NCI-H345 treated with DMSO at 0.1 percent for 48 hours (cell line): ENCODE measurements around the gene PACS1.

Experiments used
- DNase-seq: peaks from one replicate; lab custom pipeline; 2025; ENCODE audit not compliant: unreplicated experiment; lab: John Stamatoyannopoulos, UW

The PACS1 gene

DNA sequence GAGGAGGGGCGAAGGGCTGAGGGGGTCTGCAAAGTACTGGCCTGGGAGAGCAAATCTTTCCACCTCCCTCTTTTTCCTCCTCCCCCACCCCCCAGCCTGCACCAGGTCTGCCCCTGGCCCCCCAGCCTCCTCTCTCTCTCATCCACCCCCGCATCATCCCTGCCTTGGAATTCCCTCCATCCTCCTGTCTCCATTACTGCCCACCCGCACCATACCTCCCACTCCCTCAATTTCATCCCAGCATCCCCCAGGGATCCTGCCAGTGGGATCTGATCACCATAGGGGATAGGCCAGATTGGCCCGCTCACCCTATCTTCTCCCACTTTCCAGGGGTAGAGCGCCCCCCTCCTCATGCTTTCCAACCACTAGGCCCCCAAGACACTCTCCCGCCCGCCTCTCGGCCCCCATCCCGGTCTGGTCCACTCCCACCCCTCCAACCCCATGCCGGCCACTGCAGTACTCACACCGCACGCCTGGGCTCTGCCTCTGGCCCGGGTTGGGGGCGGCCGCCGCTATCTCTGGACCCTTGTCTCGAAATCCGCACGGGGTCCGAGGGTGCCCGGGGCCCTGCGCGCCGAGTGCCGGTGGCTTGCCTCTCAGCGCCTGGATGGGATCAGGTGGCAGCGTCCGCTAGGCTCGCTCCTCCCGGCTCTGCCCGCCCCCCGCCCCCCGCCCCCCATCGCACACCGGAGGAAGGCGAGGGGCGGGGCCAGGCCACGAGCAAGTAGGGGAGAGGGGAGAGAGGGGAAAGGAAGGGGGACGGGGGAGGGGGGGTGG is 21.3 kb upstream of the PACS1 start, which contains the start of gene GAL3ST3:
TSS of gene GAL3ST3 (minus strand) at position 615 of the 777 bp plus-strand sequence. CDS start 3,746 bp downstream, outside the sequence.
- no peak for DNase-seq

DNA sequence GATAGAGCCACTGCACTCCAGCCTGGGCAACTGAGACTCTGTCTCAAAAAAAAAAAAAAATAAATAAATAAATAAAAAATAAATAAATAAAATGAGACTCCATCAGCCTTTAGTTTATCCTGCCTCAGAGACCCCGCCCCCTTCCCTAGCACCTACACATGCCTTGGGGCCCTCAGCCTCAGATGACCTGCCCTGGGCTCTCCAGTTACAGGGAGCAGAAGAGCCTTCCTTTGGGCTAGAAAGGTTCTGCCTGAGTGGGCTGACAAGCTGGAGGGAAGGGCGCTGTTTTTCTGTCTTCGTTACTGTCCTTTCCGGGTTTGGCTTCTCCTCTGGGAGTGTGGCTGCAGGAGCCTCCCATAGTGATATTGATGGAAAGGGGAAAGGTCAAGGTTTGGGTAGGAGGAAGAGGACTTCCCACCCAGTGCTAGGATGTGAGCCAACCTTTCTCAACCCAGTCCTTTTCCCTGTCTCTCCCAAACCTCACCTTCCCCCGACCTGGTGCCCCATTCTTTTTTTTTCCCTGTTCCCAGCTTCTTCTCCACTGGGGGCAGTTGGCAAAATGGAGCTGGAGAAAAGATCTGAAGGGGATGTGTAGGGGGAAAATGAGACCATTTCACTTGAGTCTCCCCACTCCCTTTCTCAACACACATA is 19.4 kb upstream of the PACS1 start:
- no peak for DNase-seq

DNA sequence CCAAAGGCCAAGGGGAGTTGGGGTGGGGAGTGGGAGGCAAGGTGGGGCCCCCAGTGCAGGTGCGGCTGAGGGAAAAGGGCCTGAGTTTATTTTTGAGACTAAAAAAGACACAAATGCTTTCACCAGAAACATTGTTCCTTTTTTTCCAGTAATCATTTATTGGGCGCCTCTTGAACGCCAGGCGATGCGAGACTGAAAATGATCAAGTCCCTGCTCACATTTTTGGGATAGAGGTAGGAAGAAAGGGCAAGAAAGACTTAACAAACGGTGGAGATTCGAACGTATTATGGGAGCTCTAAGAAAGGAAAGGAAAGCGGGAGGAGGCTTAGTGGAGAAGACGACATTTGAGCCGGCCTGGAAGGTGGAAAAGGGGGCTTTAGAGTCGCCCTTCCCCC is 18.7 kb upstream of the PACS1 start:
- no peak for DNase-seq

DNA sequence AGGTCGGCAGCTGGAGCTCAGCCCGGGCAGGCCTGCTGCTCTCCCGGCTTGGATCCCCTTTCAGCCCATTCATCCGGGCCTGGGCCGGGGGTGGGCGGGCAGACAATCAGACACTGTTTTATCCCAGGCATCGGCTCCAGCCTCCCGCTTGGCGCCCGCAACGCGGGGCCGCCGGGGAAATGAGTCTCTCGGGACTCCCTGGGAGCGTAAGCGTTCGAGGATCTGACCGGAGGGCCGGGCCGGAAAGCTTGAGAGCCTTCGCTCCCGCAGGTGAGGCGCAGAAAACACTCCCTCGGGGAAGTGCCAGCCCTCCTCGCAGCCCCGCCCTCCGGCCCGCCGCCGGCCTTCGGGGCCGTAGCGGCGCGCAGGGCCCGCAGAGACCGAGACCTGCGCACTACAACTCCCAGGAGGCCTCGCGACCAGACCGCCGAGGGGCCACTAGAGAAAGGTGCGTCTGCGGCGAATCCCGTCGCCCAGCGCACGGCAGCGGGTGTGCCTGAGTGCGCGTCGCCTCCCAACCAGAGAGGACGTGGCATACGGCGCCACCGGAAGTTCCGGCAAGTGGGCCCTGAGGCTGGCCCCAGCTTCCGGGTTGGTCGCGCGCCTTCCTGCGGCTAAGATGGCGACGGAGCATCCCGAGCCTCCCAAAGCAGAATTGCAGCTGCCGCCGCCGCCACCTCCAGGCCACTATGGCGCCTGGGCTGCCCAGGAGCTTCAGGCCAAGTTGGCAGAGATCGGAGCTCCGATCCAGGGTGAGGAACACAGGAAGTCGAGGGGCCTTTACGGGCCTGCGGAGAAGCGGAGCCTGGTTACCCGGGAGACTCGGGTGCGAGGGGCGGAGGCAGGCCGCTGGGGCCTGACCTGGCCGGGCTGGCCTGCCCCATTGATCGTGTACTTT is 18.1 kb upstream of the PACS1 start, which contains the start of gene SF3B2:
TSS of gene SF3B2 (plus strand) at position 599 of the 898 bp plus-strand sequence. CDS start at position 620, 21 bp downstream.
- DNase-seq = peak; percentile 93

DNA sequence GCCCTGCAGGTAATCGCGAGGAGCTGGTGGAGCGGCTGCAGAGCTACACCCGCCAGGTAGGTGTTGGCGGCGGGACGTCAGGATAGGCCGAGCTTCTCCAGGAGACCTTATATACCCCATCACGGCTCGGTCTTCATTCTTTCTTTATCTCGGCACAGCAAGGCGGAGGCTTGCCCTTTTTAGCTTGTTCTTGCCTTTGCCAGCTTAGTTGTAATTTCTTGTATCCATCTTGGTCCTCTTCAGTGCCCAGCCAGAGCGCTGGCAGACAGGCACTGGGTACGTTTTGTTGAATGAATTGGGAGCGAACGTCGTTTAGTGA is 17.4 kb upstream of the PACS1 start:
- no peak for DNase-seq

DNA sequence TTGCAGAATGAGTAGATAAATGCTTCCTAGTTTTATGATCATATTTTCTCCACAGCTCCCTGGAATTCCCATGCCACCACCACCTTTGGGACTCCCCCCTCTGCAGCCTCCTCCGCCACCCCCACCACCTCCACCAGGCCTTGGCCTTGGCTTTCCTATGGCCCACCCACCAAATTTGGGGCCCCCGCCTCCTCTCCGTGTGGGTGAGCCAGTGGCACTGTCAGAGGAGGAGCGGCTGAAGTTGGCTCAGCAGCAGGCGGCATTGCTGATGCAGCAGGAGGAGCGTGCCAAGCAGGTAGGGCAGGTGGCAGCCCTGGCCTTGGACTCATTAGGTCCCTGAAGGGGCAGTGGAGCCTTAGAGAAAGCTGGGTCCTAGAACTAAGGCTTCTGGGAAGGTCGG is 15.1 kb upstream of the PACS1 start:
- DNase-seq = no peak

DNA sequence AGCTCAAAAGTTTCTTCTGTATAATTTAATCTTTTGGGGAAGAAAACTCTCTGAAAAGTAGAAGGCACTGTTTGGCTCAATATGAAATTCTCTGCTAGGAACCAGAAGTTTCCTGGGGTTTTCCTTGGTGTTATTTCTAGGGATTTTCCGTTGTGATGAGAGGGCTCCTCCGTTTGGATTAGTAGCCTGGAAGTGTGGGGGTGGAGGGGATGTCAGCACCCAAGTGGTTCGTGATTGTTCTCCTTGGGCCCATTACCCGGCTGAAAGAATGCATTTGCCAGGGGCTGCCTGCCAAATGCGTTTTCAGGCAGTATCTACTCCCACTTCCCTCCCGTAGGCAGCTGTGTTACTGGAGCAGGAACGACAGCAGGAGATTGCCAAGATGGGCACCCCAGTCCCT is 13.6 kb upstream of the PACS1 start:
- no peak for DNase-seq

DNA sequence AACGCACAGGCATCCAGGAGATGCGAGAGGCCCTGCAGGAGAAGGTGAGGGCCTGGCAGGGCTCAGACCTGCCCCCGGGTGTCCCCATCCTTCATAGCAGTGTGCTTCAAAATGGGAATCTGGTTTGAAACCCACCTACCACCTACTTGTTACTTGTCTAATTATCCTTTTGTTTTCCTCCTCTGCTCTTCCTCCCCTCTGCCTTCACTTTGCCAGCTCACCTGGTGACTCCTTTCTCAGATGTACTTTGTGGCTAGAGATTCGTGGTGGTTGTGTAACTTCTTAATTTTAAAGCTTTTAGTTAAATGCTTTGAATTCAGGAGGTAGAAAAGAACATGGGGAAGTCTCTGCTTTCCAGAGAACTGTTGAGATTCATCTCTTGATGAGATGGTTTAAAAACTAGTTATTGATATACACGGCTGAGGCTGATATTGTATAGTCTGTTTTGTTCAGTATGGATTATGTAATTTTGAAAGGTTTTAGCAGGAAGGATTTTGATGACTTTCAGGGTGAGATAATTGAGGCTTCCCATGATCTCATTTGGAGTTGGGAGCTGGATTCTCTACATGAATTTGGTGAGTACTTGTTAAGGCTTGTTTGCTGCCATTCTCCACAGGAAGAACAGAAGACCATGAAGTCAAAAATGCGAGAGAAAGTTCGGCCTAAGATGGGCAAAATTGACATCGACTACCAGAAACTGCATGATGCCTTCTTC is 9.9 kb upstream of the PACS1 start:
- no peak for DNase-seq

DNA sequence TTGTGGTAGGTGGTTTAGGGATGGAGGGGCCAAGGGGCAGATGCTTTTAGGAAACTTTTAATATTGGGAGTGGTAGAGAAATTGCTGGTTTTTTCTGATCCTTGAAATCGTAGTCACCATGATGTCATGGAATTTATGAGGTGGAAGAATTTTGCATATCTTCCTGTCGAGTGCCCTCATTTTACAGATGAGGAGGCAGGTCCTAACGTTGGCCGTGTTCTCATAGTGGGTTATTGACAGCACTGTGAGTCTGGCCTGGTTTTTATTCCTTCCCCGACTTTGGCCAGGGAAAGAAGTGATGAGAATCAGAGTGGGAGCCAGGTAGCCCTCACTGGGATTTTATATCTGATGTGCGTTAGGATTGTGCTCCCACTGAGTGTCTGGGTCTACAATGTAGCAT is 8.8 kb upstream of the PACS1 start:
- no peak for DNase-seq

DNA sequence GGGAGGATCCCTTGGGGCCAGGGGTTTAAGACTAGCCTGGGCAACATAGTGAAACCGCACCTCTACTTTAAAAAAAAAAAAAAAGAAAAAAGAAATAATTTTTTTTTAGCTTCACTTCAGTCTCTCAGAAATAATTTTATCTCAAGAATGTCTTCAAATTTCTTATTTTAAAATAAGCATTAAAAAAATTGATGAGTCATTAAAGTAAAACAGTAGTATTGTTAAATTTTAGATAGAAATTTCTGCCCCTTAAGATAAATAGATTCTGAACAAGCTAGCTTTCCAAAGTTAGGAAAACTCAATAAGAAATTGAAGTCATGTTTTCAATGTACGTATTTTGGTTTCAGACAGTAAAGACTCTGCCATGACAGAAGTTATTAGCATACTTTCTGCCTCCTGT is 7.7 kb upstream of the PACS1 start:
- DNase-seq = no peak

DNA sequence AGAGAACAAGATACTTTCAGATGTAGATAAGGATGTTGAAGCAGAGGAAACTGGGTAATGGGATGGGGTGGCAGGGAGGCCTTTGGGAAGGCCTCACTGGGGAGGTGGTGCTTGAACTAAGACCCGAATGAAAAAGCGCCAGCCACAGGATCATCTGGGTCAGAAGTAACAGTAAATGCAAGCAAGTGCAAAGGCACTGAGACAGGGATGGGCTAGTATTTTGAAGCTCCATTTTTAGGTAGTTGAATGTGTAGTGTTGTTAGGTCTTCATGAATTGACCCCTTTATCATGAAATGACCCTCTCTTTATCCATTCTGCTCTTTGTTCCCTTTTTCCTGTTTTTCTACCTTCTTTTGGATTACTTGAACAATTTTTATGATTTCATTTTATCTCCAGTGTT is 6.2 kb upstream of the PACS1 start:
- DNase-seq = no peak

DNA sequence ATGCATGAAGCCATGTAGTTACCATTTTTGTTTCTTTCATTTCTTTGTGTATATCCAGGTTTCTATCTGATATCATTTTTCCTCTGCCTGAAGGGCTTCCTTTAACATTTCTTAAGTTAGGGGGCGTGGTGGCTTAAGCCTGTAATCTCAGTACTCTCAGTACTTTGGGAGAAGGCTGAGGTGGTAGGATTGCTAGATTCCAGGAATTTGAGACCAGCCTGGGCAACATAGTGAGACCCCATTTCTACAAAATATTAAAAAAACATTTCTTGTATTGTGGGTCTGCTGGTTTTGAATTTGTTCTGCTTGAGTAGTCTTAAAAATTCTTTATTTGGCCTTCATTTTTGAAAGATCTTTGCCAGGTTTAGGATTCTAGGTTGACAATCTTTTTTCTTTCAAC is 5.5 kb upstream of the PACS1 start:
- DNase-seq = no peak

DNA sequence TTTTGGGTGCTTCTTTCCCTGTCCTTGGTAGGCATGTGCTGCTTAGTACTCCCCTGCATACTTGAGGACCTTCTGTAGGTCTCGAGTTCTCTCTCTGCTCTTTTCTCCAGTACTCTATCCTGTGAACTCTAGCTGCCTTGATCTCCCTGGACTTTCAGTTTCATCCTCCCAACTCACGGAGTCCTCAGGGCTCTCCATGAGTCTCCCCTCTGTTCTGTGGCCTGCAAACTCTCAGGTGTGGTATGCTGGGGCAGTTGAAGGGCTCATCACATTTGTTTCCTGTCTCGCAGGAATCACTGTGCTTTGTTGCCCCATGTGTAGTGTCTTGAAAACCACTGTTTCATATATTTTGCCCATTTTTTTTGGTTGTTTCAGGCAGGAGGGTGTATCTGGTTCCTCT is 3.3 kb upstream of the PACS1 start:
- DNase-seq = no peak

DNA sequence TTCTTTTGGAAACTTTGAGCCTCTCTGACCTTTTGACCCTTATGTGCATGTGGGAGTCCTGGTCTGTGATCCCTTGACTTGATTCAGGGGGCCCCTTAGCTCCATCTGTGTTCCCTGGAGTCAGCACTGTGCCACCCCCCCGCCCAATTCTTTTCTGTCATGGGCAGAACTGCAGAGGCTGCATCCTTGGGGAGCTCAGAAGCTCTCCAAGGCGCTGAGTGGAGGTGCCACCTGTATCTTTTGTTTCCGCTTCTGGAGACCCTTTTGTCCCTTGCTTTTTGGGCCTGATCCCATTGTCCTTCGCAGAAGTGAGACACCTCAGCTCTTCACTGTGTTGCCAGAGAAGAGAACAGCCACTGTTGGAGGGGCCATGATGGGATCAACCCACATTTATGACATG is 2.4 kb upstream of the PACS1 start:
- DNase-seq = no peak

DNA sequence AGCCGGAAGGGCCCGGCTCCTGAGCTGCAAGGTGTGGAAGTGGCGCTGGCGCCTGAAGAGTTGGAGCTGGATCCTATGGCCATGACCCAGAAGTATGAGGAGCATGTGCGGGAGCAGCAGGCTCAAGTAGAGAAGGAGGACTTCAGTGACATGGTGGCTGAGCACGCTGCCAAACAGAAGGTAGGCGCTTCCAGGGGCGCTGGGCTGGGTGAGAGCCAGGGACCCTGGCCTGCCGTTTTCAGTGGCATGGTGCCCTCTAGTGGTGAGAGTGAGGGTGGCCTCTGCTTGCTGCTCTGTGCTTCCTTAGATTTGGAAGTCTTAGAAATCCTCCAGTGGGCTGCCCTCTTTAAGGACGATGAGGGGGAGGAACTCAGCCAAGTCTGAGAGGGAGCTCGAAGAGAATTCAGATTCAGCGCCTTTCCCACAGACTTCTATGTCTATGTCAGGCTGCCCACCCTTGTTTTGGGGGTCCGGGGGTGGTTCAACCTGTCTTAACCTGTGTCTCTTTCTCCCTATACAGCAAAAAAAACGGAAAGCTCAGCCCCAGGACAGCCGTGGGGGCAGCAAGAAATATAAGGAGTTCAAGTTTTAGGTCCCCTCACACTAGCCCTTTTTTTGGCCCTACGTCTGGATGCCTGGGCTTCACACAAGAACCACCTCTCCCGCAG is 1.8 kb upstream of the PACS1 start:
- peak; percentile 73 for DNase-seq

DNA sequence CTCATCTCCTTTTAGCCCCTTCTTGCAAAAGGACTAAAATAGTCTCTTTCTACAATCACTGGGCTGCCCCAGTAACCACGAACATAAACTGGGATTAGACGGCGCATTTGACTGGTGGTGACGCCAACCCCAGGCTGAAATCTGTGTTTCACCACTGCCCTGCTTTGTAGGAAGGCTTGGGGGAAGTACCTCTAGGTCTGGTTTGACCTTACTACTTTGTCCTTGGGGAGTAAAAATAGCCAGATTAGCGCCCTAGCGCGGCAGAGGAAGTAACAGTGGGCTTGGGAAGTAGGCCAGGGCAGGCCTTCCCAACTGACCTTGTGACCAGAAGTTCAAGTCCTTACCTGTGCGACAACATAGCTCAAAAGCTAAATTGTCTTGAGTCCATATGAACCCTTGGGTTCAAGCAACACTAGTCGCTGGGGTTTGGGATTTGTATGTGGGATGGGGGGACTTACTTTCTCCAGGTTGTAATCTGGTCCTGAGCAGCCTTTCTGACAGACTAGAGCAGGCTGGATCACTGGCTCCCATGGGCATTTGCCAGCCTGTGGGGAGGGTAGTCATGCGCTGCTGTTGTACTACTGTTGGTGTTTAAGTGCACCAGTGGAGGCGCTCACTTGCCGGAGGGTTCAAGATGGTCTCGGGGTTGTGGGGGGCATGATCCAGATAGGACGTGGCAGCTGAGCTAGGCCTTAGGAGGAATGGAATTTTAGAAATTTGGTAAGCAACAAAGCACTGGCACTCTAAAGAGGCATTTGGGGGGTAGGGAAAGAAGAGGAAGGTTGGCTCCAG is 953 bp upstream of the PACS1 start:
- DNase-seq = no peak

DNA sequence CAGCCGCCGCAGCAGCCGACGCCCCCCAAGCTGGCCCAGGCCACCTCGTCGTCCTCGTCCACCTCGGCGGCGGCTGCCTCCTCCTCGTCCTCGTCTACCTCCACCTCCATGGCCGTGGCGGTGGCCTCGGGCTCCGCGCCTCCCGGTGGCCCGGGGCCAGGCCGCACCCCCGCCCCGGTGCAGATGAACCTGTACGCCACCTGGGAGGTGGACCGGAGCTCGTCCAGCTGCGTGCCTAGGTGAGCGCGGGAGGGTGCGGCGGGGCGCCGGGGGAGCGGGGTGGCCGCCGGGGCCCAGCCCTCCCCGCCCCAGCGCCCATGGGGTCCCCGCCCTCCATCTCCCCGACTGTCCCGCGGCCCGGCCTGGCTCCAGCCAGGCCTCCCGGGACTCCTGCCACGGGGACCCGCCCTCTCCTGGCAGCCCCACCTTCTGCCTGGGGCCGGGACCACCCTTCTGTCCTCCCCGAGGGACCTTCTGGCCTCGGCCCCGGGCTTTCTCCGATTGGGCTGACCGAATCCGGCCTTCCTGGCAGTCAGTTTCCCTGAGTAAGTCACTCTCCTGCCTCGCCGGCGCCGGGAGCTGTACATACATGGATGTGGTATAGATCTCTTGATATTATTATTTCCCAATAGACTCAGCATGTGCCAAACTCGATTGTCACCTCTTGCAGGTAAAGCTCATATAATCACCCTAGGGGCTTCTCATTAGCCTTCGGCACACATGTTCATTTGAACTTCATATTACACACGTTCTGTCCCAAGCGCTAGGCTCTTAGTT is 720 bp downstream of the PACS1 start:
- no peak for DNase-seq

DNA sequence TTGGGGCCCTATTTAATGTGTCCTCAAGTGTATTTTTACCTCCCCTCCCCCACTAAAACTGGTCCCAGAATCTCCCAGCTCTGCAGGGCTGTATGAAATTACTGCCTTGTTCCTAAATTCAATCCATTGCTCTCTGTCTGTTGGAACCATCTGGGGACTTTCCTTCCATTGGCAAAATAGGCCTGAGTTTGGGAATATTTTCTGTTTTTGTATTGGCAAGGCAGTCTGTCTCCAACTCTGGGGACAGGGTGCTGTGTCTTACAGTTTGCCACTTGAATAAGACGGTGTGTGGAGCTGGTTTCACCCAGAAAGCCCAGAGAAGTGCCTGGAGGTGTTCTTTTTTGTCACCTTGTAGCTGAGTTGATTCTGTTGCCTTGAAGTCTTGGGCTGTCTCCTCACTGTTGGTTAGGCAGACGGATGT is 1.3 kb downstream of the PACS1 start:
- no peak for DNase-seq

DNA sequence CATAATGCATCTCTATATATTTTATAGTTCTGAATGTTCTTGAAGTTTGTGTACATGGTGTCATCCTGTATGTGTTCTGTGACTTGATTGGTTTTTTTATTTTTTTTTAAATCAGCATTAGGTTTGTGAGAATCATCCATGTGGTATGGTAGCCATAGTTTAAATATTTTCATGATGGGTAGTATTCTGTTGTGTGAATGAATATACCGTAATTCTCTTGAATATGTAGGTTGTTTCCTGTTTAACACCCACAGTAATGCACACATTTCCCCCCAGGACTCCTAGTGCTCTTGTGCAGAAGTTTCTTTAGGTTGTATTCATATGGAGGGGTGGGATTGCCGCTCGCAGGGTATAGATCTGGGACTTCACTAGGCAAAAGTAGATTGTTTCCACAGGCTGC is 2.0 kb downstream of the PACS1 start:
- DNase-seq = no peak
